Activated T-cell treated with anti-CD3 and anti-CD28 coated beads, Interleukin-2, amount 50 U/mL, for 4 hours (primary cell): ENCODE data around the gene PITRM1. TPM values are rescaled to one million over a fixed set of nuclear protein-coding genes. Genes with fewer than 3 reads are reported as not detected.

Source experiments
- ATAC-seq, 2 donors: fragments of 200-7000 bp; cut with Tn5 transposase; one replicate each; pipeline ENCODE4 v1.10.0; 2021
- DNase-seq: peaks from one replicate; pipeline ENCODE4 v3.0.0-alpha.2; 2020
- H3K27me3 Mint-ChIP-seq: one replicate; pipeline ENCODE4 v1.8.0; 2021; ENCODE audit warnings: low read depth, mixed read lengths
- H3K36me3 Mint-ChIP-seq: one replicate; pipeline ENCODE4 v1.8.0; 2022; ENCODE audit warnings: mixed read lengths; ENCODE audit not compliant: insufficient read depth
- H3K4me1 Mint-ChIP-seq: one replicate; pipeline ENCODE4 v1.8.0; 2021; ENCODE audit warnings: low read depth, mixed read lengths
- H3K4me3 Mint-ChIP-seq: one replicate; pipeline ENCODE4 v1.8.0; 2021; ENCODE audit warnings: mild to moderate bottlenecking, moderate library complexity, mixed read lengths
- H3K9me3 Mint-ChIP-seq: one replicate; pipeline ENCODE4 v1.8.0; 2021; ENCODE audit warnings: mixed read lengths
- total RNA-seq, 3 donors: library from RNA; stranded (reverse); gene quantifications; one replicate each; pipeline ENCODE4 v1.2.1, GENCODE V29; 2021

The PITRM1 gene
- total RNA-seq, 3 donors from 2014 or later: 122 to 150 (median 144) TPM

DNA sequence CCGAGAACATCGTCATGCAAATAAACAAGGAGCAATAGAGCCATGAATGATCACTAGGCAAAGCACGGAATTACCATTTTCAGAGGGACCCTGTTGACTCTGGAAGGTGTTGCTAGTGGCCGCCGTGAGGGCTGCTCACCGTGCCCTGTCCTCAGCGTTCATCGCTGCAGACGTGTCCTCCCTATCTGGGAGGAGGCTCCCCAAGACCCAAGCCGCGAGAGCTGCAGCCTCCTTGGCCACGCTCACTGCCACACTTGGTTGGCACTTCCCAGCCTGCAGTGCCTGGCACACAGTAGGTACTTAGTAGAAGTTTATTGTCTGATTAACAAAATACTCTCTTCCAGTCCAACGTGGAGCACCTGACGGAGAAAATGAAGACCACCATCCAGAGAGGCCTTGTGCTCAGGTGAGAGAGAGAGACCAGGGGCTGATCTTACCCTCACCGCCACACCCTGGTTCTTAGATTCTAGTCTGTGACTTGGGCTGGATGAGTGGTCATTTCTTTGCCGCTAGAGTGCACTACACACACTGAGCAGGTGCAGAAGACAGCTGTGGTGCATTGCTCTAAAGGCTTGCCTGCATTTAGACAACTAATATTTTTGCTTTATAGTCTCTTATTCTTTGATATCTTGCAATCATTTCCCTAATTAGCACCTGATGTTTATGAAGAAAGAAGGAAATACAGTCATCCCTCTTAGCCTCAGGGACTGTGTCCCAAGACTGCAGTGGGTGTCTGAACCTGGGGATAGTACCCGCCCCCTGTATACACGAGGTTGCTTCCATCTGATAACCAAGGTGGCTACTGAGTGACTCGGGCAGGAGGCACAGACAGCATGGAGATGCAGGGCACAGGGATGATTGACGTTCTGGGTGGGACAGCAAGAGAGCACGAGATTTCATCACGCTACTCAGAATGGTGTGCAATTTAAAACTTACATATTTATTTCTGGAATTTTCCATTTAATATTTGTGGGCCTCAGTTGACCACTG lies 40.3 kb downstream of the PITRM1 start:
- Mint-ChIP-seq H3K36me3 (peaks cover 58% of the 10 kb centered on the region), H3K9me3 (no peaks in the 10 kb centered on the region), H3K4me3 (no peak overlapping the region), H3K27me3 (no peaks in the 10 kb centered on the region), H3K4me1 (no peaks in the 10 kb centered on the region)
- no peak for ATAC-seq
- DNase-seq: no peak

DNA sequence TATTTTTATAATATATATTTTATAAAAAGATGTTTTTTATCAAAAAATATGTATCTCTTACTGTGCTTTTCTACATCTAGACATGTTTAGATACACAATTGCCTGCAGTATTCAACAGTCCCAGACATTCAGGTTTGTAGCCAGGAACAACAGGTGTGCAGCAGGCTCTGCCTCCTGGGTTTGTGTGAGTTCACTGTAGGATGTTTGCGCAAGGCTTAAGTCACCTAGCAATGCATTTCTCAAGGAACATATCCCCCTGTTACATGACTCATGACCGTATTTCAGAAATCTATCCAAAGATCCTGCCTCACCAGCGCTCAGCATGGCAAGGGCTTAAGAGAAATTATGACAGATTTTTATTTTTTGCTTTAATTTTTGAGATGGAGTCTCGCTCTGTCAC lies 41.5 kb downstream of the PITRM1 start:
- DNase-seq (no peak), ATAC-seq (no peak)
- H3K4me1 Mint-ChIP-seq: no peaks in the 10 kb centered on the region
- no peak overlapping the region for H3K4me3 Mint-ChIP-seq
- peaks cover 55% of the 10 kb centered on the region for H3K36me3 Mint-ChIP-seq
- no peaks in the 10 kb centered on the region for H3K9me3 Mint-ChIP-seq
- no peaks in the 10 kb centered on the region for H3K27me3 Mint-ChIP-seq

DNA sequence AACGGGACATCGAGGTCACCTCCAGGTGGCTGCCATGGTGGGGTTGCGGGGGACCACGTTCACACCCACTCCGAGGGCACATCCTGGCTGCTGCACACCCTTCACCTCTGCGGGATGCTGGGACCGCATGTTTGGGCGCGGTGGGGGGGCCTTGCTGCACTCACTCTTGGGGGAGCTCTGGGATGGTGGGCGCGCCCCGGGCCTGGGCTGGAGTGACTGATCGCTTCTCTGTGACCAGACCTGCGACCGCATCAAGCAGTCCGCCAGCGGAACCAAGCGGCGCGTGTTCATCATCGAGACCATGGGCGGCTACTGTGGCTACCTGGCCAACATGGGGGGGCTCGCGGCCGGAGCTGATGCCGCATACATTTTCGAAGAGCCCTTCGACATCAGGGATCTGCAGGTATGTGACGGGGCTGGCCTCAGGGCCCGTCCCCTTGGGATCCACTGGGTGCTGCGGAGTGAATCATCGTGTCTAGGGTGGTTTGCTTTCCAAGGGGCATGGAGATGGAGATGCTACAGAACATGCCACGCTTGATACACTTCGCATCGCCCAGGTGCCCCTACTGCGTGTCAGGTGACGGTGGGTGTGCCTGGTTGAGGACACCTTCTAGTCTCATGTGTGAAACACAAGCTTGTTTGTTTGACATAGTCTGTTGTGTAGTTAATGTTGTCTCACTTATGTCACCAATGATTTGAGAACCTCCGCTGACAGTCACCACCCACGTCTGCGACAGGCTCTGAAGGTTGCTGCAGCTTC lies 42.8 kb downstream of the PITRM1 start:
- Mint-ChIP-seq H3K27me3 (no peaks in the 10 kb centered on the region), H3K9me3 (no peaks in the 10 kb centered on the region), H3K4me1 (no peaks in the 10 kb centered on the region), H3K36me3 (peaks cover 55% of the 10 kb centered on the region), H3K4me3 (no peak overlapping the region)
- DNase-seq (no peak), ATAC-seq (no peak)

DNA sequence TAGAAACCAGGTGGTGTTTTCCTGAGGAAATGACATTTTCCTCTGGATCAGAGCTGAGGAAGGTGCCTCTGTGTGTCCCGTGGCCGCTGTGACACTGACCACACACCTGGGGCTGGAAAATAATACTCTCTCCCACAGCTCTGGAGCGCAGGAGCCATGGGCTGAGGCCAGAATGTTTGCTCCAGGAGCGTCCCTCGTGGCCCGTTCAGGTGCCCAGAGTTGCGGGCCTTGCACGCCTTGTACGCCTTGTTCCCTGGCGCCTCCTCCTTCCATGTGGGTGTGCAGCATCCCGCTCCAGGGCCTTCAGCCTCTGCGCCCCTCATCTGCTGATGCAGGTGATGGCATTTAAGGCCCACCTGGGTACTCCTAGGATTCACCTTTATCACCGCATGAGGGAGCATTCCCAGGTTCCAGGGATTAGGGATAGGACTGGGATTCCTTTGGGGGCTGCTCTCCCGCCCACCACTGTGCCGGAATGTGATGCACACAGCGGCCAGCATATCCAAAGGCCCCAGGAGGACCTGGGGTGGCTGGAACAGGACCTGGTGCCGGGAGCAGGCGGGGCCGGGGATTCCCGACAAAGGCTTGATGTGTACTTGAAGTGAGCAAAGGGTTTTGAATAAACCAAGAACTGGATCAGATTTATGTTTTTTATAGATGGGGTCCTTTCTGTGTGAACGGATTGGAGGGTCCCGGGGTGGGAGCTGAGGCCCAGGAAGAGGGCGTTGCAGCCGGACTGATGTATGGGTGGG lies 44.0 kb downstream of the PITRM1 start:
- H3K27me3 Mint-ChIP-seq: no peaks in the 10 kb centered on the region
- DNase-seq: no peak
- ATAC-seq: no peak
- no peaks in the 10 kb centered on the region for H3K9me3 Mint-ChIP-seq
- H3K36me3 Mint-ChIP-seq: peaks cover 49% of the 10 kb centered on the region
- no peak overlapping the region for H3K4me3 Mint-ChIP-seq
- H3K4me1 Mint-ChIP-seq: no peaks in the 10 kb centered on the region

DNA sequence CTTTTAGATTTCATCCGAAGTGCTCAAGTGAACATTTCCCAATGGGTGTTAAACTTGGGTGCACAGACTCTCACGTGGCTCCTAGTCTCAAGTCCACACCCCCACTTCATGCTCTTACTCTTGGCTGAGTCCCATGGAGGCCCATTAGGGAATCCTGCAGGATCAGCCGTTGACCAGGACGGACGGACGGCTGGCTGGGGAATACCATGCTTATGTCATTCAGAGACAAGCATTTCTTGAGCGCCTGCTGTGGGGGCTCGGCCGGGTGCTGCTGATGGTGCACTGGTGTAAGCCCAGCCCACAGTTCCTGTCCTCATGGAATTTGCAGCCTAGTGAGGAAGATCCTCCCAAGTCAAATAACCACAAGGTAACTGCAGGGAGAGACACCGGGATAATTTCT lies 44.7 kb downstream of the PITRM1 start:
- ATAC-seq: no peak
- H3K9me3 Mint-ChIP-seq: no peaks in the 10 kb centered on the region
- H3K4me3 Mint-ChIP-seq: no peak overlapping the region
- no peak for DNase-seq
- H3K36me3 Mint-ChIP-seq: peaks cover 52% of the 10 kb centered on the region
- no peaks in the 10 kb centered on the region for H3K27me3 Mint-ChIP-seq
- H3K4me1 Mint-ChIP-seq: no peaks in the 10 kb centered on the region

DNA sequence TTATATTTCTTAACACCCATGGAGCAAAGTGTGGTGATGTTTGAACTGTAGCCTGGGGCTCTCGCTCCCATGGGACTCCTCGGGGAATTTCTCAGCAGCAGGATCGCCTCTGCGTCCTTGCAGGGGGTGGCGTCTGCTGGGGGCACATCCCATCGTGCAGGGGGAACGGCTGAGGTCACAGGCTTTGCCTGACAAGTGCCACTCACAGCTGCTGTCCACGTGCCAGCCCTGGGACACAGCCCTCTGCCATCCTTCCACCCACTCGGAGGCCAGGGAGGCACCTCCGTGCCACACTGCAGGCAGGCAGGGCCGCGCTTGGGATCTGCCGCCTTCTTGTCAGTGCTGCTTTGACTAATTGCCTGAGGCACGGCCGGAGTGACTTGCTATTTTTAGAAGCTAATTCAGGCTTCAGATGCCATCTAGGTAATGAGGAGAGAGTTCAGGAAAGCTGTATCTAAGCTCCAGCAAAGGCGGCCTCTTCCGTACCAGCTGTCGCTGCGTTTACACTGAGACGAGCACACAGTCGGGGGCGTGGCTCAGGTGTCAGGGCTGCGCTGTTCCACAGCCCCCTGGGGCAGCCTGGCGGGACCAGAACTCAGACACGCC lies 45.7 kb downstream of the PITRM1 start:
- no peak for ATAC-seq
- DNase-seq: no peak
- peaks cover 53% of the 10 kb centered on the region for H3K36me3 Mint-ChIP-seq
- no peaks in the 10 kb centered on the region for H3K27me3 Mint-ChIP-seq
- H3K4me3 Mint-ChIP-seq: no peak overlapping the region
- H3K9me3 Mint-ChIP-seq: no peaks in the 10 kb centered on the region
- no peaks in the 10 kb centered on the region for H3K4me1 Mint-ChIP-seq

DNA sequence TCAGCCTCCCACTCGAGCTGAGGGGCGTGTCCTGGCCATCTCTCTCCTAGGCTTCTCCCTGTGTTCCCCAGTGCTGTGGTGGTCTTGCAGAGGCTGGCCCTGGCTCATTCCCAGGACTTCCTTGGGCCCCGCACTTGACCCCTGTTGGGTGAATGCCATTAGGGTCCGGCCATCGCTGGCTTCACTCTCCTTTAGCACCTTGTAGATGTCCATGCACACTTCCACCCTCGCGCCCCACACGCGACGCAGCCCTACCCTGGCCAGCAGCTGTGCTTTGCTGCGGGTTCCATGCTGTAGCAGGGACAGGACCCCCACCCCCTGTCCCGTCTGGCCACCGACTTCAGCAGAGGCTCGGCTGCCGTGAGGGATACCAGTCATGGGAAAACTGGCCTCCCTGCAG lies 46.3 kb downstream of the PITRM1 start:
- peaks cover 53% of the 10 kb centered on the region for H3K36me3 Mint-ChIP-seq
- no peaks in the 10 kb centered on the region for H3K4me1 Mint-ChIP-seq
- no peak for DNase-seq

DNA sequence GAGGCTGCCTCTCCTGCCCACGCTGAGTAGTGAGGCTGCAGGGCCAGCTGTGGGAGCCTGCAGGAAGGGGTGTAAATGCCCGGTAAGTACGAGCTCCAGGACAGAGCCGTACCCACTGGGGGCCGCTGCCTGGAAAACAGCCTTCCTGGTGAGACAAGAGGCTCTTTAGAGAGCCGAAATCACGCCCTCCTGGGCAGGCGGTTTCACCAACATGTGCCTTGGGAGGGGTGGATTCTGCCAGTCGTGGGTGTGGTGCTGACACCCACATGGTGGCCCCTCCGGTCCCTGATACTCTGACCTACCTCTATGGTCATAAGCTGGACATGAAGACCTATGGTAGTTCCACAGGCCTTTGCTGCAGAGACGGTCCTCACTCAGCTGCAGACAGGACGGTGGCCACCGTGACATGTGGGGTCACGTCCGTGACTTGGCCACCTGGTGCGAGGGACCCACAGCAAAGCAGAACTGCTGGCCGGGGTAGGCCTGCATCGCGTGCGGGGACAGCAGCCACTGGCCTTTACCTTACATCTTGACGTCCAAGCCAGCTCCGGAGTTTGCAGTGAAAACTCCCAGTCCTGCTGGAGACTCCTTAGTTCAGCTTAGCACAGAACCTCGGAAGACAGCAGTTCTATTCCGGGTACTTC lies 46.9 kb downstream of the PITRM1 start:
- no peak overlapping the region for H3K4me3 Mint-ChIP-seq
- peaks cover 54% of the 10 kb centered on the region for H3K36me3 Mint-ChIP-seq
- H3K9me3 Mint-ChIP-seq: no peaks in the 10 kb centered on the region
- no peak for ATAC-seq
- no peaks in the 10 kb centered on the region for H3K27me3 Mint-ChIP-seq
- H3K4me1 Mint-ChIP-seq: no peaks in the 10 kb centered on the region
- DNase-seq: no peak

More for the DNA sequence above, 46.3 kb downstream of the PITRM1 start:
- no peak for ATAC-seq
- H3K27me3 Mint-ChIP-seq: no peaks in the 10 kb centered on the region
- H3K4me3 Mint-ChIP-seq: no peak overlapping the region
- H3K9me3 Mint-ChIP-seq: no peaks in the 10 kb centered on the region

DNA sequence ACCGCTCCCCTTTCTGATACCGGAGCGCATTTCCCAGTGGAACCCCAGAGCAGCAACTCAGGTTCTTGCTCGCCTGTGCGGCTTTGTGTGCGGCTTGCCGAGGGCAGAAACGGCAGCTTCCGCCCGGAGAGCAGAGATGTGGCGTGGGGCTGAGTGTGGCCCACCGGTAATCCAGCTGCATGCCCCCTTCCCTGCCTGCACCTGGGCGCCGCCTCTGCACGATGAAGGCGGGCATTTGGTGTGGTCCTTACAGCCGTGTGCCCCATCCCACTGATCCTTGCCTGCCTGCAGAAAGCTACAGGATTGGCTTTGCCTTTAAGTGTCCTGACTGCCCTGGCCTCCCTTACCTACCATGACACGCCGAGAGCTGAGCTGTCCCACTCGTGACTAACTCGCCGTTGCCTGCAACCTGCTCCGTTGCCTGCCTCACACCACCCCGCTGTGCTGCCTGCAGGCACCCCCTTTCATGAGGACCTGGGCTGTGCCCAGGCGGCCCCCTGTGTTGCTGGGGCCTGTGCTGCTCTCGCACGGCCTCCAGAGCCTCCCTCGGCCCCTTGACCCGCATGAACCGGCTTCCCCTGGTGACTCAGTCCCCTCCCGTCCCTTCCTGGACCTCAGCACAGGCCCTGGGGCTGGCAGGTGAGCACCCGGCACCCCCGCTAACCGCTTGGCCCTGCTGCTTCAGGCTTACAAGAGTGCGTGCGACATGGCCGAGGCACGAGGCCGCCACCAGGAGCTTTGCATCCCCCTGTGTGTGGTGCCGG lies 48.0 kb downstream of the PITRM1 start:
- Mint-ChIP-seq H3K4me1 (no peaks in the 10 kb centered on the region), H3K4me3 (no peak overlapping the region), H3K36me3 (peaks cover 46% of the 10 kb centered on the region), H3K27me3 (no peaks in the 10 kb centered on the region), H3K9me3 (no peaks in the 10 kb centered on the region)
- DNase-seq (no peak), ATAC-seq (no peak)

DNA sequence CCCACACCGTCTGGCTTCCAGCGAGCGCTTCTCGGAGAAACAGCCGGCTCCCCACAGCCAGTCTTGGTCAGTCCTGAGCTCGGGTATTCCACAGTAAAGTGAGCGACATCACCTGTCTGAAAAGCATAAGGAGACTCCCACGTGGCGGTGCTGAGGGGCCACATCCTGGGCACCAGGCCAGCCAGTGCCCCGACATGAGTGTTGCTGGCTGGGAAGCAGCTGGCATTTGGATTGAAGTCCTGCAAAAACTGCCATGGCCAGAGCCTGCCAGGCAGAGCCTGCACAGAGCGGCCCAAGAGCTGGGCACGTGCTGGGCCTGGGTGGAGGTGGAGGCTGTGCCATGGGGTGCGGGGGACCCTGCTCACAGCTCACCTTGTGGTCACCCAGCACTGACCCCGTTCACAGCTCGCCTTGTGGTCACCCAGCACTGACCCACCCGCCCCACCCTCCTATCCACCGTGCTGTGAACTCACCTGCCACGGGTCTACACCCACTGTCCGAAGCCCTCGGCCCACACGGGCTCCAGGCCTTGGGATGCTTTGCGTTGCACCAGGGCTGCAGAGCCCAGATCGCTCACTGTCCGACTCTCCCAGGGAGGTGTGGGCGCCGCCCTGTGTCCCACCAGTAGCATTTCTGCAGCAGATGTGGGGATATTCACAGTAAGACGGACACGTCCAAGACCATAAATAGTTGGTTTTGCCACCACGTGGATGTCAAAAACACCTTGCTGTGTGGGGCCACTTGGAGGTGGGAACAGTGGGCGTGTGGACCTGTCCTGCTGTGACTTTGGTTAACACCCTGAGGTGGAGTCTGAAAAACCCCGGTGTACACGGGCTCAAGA lies 48.8 kb downstream of the PITRM1 start:
- no peaks in the 10 kb centered on the region for H3K4me1 Mint-ChIP-seq
- ATAC-seq: no peak
- H3K27me3 Mint-ChIP-seq: no peaks in the 10 kb centered on the region
- H3K36me3 Mint-ChIP-seq: peaks cover 42% of the 10 kb centered on the region
- H3K9me3 Mint-ChIP-seq: no peaks in the 10 kb centered on the region
- H3K4me3 Mint-ChIP-seq: no peak overlapping the region
- DNase-seq: no peak

DNA sequence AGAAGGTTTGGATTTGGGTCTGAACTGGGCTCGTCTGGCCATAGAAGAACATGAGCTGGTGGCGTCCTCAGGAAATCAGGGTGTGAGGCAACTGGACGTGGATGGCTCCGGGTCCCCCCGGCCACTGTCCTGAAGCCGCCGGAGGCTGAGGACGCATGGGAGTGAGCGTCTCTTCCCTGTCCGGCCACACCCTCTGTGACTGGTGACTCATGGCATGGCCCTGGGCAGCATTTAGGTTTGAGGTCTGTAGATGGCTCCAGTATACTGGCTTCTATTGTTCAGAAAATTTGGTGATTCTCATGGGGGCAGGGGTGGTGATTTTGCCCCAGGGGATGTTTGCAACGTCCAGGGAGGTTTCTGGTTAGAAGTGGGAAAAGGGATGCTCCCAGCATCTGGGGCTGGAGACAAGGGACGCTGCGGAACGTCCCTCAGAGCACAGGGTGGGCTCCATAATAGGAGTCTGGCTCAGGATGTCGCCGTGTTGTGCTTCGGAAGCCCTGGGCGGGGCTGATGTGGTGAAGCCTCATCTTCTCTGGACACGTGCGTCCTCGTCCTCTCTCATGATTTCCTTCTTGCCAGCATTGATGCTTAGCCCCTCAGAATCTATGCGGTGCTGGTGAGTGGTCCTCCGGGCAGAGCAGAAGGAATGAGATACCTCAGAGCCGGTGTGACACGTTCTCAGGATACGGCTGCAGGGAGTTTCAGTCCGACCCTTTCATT lies 49.9 kb downstream of the PITRM1 start:
- Mint-ChIP-seq H3K4me3 (no peak overlapping the region), H3K9me3 (no peaks in the 10 kb centered on the region), H3K4me1 (no peaks in the 10 kb centered on the region), H3K36me3 (peaks cover 42% of the 10 kb centered on the region), H3K27me3 (no peaks in the 10 kb centered on the region)
- DNase-seq: no peak
- no peak for ATAC-seq

DNA sequence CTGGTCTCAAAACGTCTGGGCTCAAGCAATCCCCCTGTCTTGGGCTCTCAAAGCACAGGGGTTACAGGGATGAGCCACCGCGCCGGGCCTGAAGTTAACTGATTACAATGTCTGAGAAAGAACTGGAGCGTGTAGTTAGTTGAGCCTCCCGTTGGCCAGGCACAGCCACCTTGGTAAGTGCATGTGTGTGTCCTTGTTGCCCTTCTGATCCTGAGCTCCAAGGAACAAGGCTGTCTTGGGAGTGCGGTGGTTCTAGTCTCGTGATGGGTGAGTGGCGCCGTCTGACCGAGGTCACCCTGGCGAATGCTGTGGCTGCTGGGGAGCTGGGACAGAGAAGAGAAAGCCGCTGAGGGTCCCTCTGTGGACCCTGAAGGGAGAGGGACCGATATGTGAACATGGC lies 50.5 kb downstream of the PITRM1 start:
- no peak overlapping the region for H3K4me3 Mint-ChIP-seq
- no peaks in the 10 kb centered on the region for H3K9me3 Mint-ChIP-seq
- H3K4me1 Mint-ChIP-seq: no peaks in the 10 kb centered on the region
- DNase-seq (no peak), ATAC-seq (no peak)
- no peaks in the 10 kb centered on the region for H3K27me3 Mint-ChIP-seq
- peaks cover 45% of the 10 kb centered on the region for H3K36me3 Mint-ChIP-seq
